ENCODE results near the gene PABPC1L.
A peak's percentile ranks its signal among the peaks of the same experiment; 100 is the strongest.
"Not testable (repeated sequence)": the region's sequence is repeated elsewhere in the genome, so short reads cannot be mapped to it uniquely, and the experiment has no call there.

The PABPC1L gene

GRCh38 chr20:44909872-44910689, at the start of gene PABPC1L:
TSS of gene PABPC1L (plus strand) at chr20:44910060. CDS start at chr20:44910144, 84 bp downstream.
- Histone ChIP-seq H3F3A (ENCODE audit: insufficient read depth, low read length) (peaks cover 12% of the 10 kb centered on the region; the same call in 1 of the 2 replicates), H4K20me1 (ENCODE audit: insufficient read depth, low read length) (no peaks in the 10 kb centered on the region), H3K27me3 (replicated peaks; ENCODE audit: insufficient read depth, low read length) (no peaks in the 10 kb centered on the region), H3K4me1 (ENCODE audit: low read length) (peaks cover 19% of the 10 kb centered on the region), H3K4me2 (ENCODE audit: low read depth, low read length) (peak within 1 kb of the TSS; percentile 96), H3K36me3 (replicated peaks; ENCODE audit: insufficient read depth, low read length) (peaks cover 10% of the 10 kb centered on the region), H3K9me2 (replicated peaks; ENCODE audit: insufficient read depth, low read length) (no peaks in the 10 kb centered on the region), H2AFZ (ENCODE audit: low read length) (peak within 1 kb of the TSS; percentile 86), H3K9me3 (replicated peaks; ENCODE audit: insufficient read depth, low read length) (no peaks in the 10 kb centered on the region), H3K9ac (ENCODE audit: low read length) (peak within 1 kb of the TSS; percentile 55; the same call in 1 of the 2 replicates), H3K79me2 (ENCODE audit: low read length) (peaks cover 11% of the 10 kb centered on the region), H3K27ac (ENCODE audit: low read length) (peak within 1 kb of the TSS; percentile 21; the same call in 1 of the 2 replicates), H3K4me3 (ENCODE audit: low read length) (peak within 1 kb of the TSS; percentile 78)
- TF ChIP-seq EZH2phosphoT487 (IDR thresholded peaks at IDR 0.05; ENCODE audit: low read length) (no peak), CTCF (IDR thresholded peaks at IDR 0.05; ENCODE audit: low read length) (no peak)
- DNase-seq: peak; percentile 89

GRCh38 chr20:44861531-44862006, 48.3 kb upstream of the PABPC1L start:
- no peaks in the 10 kb centered on the region for H3K36me3 ChIP-seq (replicated peaks; ENCODE audit: insufficient read depth, low read length)
- H3K79me2 ChIP-seq (ENCODE audit: low read length): no peaks in the 10 kb centered on the region
- DNase-seq: no peak
- no peak overlapping the region for H3K4me2 ChIP-seq (ENCODE audit: low read depth, low read length)
- H3K4me1 ChIP-seq (ENCODE audit: low read length): no peaks in the 10 kb centered on the region
- H3F3A ChIP-seq (ENCODE audit: insufficient read depth, low read length): no peaks in the 10 kb centered on the region
- no peak overlapping the region for H3K27ac ChIP-seq (ENCODE audit: low read length)
- no peaks in the 10 kb centered on the region for H4K20me1 ChIP-seq (ENCODE audit: insufficient read depth, low read length)
- H3K9ac ChIP-seq (ENCODE audit: low read length): no peak overlapping the region
- TF ChIP-seq EZH2phosphoT487 (IDR thresholded peaks at IDR 0.05; ENCODE audit: low read length) (no peak), CTCF (IDR thresholded peaks at IDR 0.05; ENCODE audit: low read length) (no peak), EZH2 (optimal IDR thresholded peaks at IDR 0.05; ENCODE audit: low read depth, low read length) (no peak)
- no peaks in the 10 kb centered on the region for H3K9me3 ChIP-seq (replicated peaks; ENCODE audit: insufficient read depth, low read length)
- H3K9me2 ChIP-seq (replicated peaks; ENCODE audit: insufficient read depth, low read length): no peaks in the 10 kb centered on the region
- 0 out of 2 replicates have a peak, but pooled peaks cover 3% of the 10 kb centered on the region for H3K27me3 ChIP-seq (replicated peaks; ENCODE audit: insufficient read depth, low read length)
- H2AFZ ChIP-seq (ENCODE audit: low read length): no peak overlapping the region
- H3K4me3 ChIP-seq (ENCODE audit: low read length): no peak overlapping the region

- Histone ChIP-seq H3K4me1 (ENCODE audit: low read length) (no peaks in the 10 kb centered on the region), H3K9ac (ENCODE audit: low read length) (no peak overlapping the region), H3K36me3 (replicated peaks; ENCODE audit: insufficient read depth, low read length) (no peaks in the 10 kb centered on the region), H3K27ac (ENCODE audit: low read length) (no peak overlapping the region), H3K4me2 (ENCODE audit: low read depth, low read length) (no peak overlapping the region), H3K4me3 (ENCODE audit: low read length) (no peak overlapping the region), H3K9me3 (replicated peaks; ENCODE audit: insufficient read depth, low read length) (no peaks in the 10 kb centered on the region), H2AFZ (ENCODE audit: low read length) (no peak overlapping the region), H3F3A (ENCODE audit: insufficient read depth, low read length) (no peaks in the 10 kb centered on the region), H3K9me2 (replicated peaks; ENCODE audit: insufficient read depth, low read length) (no peaks in the 10 kb centered on the region), H3K27me3 (replicated peaks; ENCODE audit: insufficient read depth, low read length) (0 out of 2 replicates have a peak, but pooled peaks cover 3% of the 10 kb centered on the region), H4K20me1 (ENCODE audit: insufficient read depth, low read length) (no peaks in the 10 kb centered on the region), H3K79me2 (ENCODE audit: low read length) (no peaks in the 10 kb centered on the region)
- no peak for DNase-seq
- TF ChIP-seq EZH2phosphoT487 (IDR thresholded peaks at IDR 0.05; ENCODE audit: low read length) (no peak), CTCF (IDR thresholded peaks at IDR 0.05; ENCODE audit: low read length) (no peak), EZH2 (optimal IDR thresholded peaks at IDR 0.05; ENCODE audit: low read depth, low read length) (no peak)
Measured at GRCh38 chr20:44862286-44862685, 47.6 kb upstream of the PABPC1L start.

- H3K27ac ChIP-seq (ENCODE audit: low read length); H3K4me2 ChIP-seq (ENCODE audit: low read depth, low read length); DNase-seq; H3F3A ChIP-seq (ENCODE audit: insufficient read depth, low read length); H3K9me3 ChIP-seq (replicated peaks; ENCODE audit: insufficient read depth, low read length); H3K4me1 ChIP-seq (ENCODE audit: low read length); H3K9ac ChIP-seq (ENCODE audit: low read length); H3K9me2 ChIP-seq (replicated peaks; ENCODE audit: insufficient read depth, low read length); H4K20me1 ChIP-seq (ENCODE audit: insufficient read depth, low read length); H3K4me3 ChIP-seq (ENCODE audit: low read length); H3K27me3 ChIP-seq (replicated peaks; ENCODE audit: insufficient read depth, low read length); H3K36me3 ChIP-seq (replicated peaks; ENCODE audit: insufficient read depth, low read length); H3K79me2 ChIP-seq (ENCODE audit: low read length); H2AFZ ChIP-seq (ENCODE audit: low read length): not testable (repeated sequence)
Measured at GRCh38 chr20:44863365-44864084, 46.3 kb upstream of the PABPC1L start.

- not testable (repeated sequence) for H3K4me1 ChIP-seq (ENCODE audit: low read length); DNase-seq; H3K4me2 ChIP-seq (ENCODE audit: low read depth, low read length); H2AFZ ChIP-seq (ENCODE audit: low read length); H3K9me2 ChIP-seq (replicated peaks; ENCODE audit: insufficient read depth, low read length); H3K9me3 ChIP-seq (replicated peaks; ENCODE audit: insufficient read depth, low read length); H3K27ac ChIP-seq (ENCODE audit: low read length); H3K36me3 ChIP-seq (replicated peaks; ENCODE audit: insufficient read depth, low read length); H3K9ac ChIP-seq (ENCODE audit: low read length); H3K4me3 ChIP-seq (ENCODE audit: low read length); H4K20me1 ChIP-seq (ENCODE audit: insufficient read depth, low read length); H3K27me3 ChIP-seq (replicated peaks; ENCODE audit: insufficient read depth, low read length); H3K79me2 ChIP-seq (ENCODE audit: low read length); H3F3A ChIP-seq (ENCODE audit: insufficient read depth, low read length)
Measured at GRCh38 chr20:44864493-44864892, 45.4 kb upstream of the PABPC1L start.

Data from MM.1S (cell line).